Prostate gland (tissue), 2 donors: ENCODE data around the gene ROBO1. TPM values are rescaled to one million over a fixed set of nuclear protein-coding genes. Genes with fewer than 3 reads are reported as not detected.

Source experiments
- DNase-seq: peaks from one replicate; pipeline ENCODE4 v3.0.0-alpha.2; 2019; ENCODE audit warnings: low spot score
- H3K27ac ChIP-seq, 2 donors: fragments of 200-600 bp; sonication (generic); 2 replicates each; pipeline ENCODE4 v1.5.1; 2017 to 2019
- H3K27me3 ChIP-seq: fragments of 200-600 bp; sonication (generic); replicated peaks from 2 replicates; pipeline ENCODE4 v1.5.1; 2019; ENCODE audit not compliant: insufficient read depth
- H3K36me3 ChIP-seq, 2 donors: fragments of 200-600 bp; sonication (generic); 1 replicate in 1 of 2; 2 replicates in 1 of 2; pipeline versions ENCODE4 v1.5.1 to v1.8.1; 2017 to 2019
- H3K4me1 ChIP-seq: fragments of 200-600 bp; sonication (generic); replicated peaks from 2 replicates; pipeline ENCODE4 v1.5.1; 2019
- H3K4me3 ChIP-seq, 2 donors: fragments of 200-600 bp; sonication (generic); 2 replicates each; pipeline ENCODE4 v1.5.1; 2017 to 2019
- H3K9me3 ChIP-seq: fragments of 200-600 bp; sonication (generic); 2 replicates; pipeline ENCODE4 v1.5.1; 2017
- CTCF ChIP-seq, 4 experiments: fragments of 200-600 bp in 2 of 4; fragments of 450-650 bp in 2 of 4; sonication (generic) in 2 of 4; IDR thresholded peaks; 1 replicate in 3 of 4; 2 replicates in 1 of 4; pipeline ENCODE4 v1.5.1; 2016 to 2019; ENCODE audit warnings: antibody characterized with exemption in 4 of 4, mild to moderate bottlenecking in 2 of 4, moderate library complexity in 2 of 4
- POLR2A ChIP-seq: fragments of 450-650 bp; IDR thresholded peaks from one replicate; pipeline ENCODE4 v1.6.1; 2016; ENCODE audit warnings: antibody characterized with exemption, mild to moderate bottlenecking
- POLR2AphosphoS5 ChIP-seq: sonication (generic); formaldehyde crosslinking; IDR thresholded peaks from one replicate; pipeline ENCODE4 v1.6.1; 2017; ENCODE audit warnings: antibody characterized with exemption
- WGBS: methylation state at CpG from one replicate; pipeline ENCODE4 v1.1.5; 2018; 5-methylcytosine and 5-hydroxymethylcytosine counted together
- intact Hi-C: fragments of 100-400 bp; cut with DNase I; formaldehyde crosslinking; loops from one replicate; pipeline ENCODE4 v1.14.2; 2022
- total RNA-seq, 2 donors: library from RNA; depleted of rRNA; stranded (reverse); fragments of >200 nt; gene quantifications; one replicate each; pipeline ENCODE4 v1.1.0, GENCODE V29; 2016

Gene ROBO1
- total RNA-seq, 2 donors from 2014 or later: 37.6 to 50.8 TPM

DNA sequence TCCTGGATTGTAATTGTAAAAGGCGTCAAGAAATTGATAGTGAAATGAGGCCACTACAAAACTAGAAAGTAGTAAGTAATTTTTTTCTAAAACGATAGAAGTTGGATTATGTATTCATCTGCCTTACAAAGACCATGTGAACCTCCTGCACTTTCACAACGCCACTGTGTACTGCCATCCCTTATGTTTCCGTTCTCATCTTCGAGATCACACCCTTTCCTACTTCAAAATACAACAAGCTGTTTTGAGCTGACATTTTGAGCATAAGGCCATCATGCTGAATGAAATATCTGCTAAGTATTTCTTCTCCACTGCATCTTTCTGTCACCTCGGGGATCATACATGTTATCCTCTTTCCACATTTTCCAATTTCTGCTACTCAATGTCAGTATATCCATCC, 885.5 kb downstream of the ROBO1 start:
- Histone ChIP-seq H3K4me3 (no peak overlapping the region), H3K36me3 (no peaks in the 10 kb centered on the region), H3K27me3 (no peaks in the 10 kb centered on the region), H3K4me1 (no peaks in the 10 kb centered on the region), H3K27ac (no peak overlapping the region), H3K9me3 (no peaks in the 10 kb centered on the region)
- intact Hi-C loops: no loop called here
- WGBS: 96% methylated on average over 6 of the region's 6 CpGs
- no peak for DNase-seq
- no peak for TF ChIP-seq POLR2A

GRCh38 chr3:78881501-78881900, 886.3 kb downstream of the ROBO1 start:
- intact Hi-C loops: no loop called here
- Histone ChIP-seq H3K4me3 (no peak overlapping the region), H3K36me3 (no peaks in the 10 kb centered on the region), H3K9me3 (no peaks in the 10 kb centered on the region), H3K27ac (no peak overlapping the region), H3K27me3 (no peaks in the 10 kb centered on the region), H3K4me1 (no peaks in the 10 kb centered on the region)
- TF ChIP-seq CTCF (IDR thresholded peaks at IDR 0.05) (no peak), POLR2A (no peak), POLR2AphosphoS5 (no peak)
- WGBS: 93% methylated on average over 2 of the region's 2 CpGs
- DNase-seq: no peak

DNA sequence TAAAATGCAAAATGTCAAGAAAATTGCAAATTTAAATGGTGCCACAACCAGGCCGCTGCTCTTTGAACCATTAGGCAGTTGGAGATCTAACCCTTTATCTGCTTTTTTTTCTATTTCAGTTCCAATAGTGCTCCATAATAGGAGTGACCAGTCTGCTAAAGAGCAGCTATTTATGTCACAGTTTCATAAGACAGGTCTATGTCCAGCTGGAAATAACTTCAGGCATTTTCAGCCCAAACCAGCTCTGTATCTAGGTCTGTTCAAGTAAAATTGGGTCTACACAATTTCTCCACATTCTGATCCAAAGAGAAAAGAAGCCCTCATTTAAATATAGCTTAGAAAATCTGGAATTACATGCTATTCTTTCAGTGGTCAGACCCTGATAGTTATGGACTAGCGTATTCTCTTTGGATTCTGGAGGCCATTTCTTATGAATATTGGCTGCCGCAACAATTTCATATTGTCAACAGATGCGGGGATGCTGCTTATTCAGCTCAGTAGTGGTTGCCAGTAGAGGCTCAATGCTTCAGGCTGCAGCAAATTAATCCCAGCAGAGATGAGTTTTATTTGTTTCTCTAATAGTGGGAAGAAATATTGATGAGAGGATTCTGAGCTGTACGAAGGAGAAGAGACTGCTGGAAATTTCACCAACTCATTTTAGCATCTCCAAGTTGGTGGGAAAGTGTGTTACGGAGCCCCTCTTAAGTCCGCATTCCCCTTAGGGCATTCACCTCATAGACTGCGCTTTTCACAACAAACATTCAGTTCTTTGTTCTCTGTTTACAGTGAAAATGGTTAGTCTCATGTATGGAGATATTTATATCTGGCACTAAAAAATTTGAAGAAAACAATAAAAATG, 887.0 kb downstream of the ROBO1 start:
- Histone ChIP-seq H3K4me3 (no peak overlapping the region), H3K27ac (no peak overlapping the region), H3K36me3 (no peaks in the 10 kb centered on the region), H3K27me3 (no peaks in the 10 kb centered on the region), H3K4me1 (no peaks in the 10 kb centered on the region), H3K9me3 (no peaks in the 10 kb centered on the region)
- no peak for TF ChIP-seq CTCF (IDR thresholded peaks at IDR 0.05)
- no peak for TF ChIP-seq POLR2AphosphoS5
- TF ChIP-seq POLR2A: no peak
- DNase-seq: no peak
- intact Hi-C loops: no loop called here
- WGBS: 86% methylated on average over 8 of the region's 8 CpGs

- no peak overlapping the region for H3K27ac ChIP-seq
- DNase-seq: no peak
- 82% methylated on average over 7 of the region's 7 CpGs for whole genome bisulfite sequencing
- H3K9me3 ChIP-seq: no peaks in the 10 kb centered on the region
- no peaks in the 10 kb centered on the region for H3K4me1 ChIP-seq
- H3K4me3 ChIP-seq: no peak overlapping the region
- no peaks in the 10 kb centered on the region for H3K27me3 ChIP-seq
- intact Hi-C loops: no loop called here
- TF ChIP-seq POLR2AphosphoS5: no peak
- TF ChIP-seq POLR2A: no peak
- TF ChIP-seq CTCF (IDR thresholded peaks at IDR 0.05): no peak
- H3K36me3 ChIP-seq: no peaks in the 10 kb centered on the region
Measured at GRCh38 chr3:78879295-78879860, 888.4 kb downstream of the ROBO1 start.

- no peaks in the 10 kb centered on the region for H3K4me1 ChIP-seq
- intact Hi-C loops: no loop called here
- no peak overlapping the region for H3K27ac ChIP-seq
Measured at GRCh38 chr3:78878789-78879188, 889.0 kb downstream of the ROBO1 start.

More at GRCh38 chr3:78878789-78879188, 889.0 kb downstream of the ROBO1 start:
- DNase-seq: no peak
- no peaks in the 10 kb centered on the region for H3K27me3 ChIP-seq
- no peaks in the 10 kb centered on the region for H3K36me3 ChIP-seq
- 33% methylated on average over 1 of the region's 1 CpG for WGBS
- H3K9me3 ChIP-seq: no peaks in the 10 kb centered on the region
- H3K4me3 ChIP-seq: no peak overlapping the region
- no peak for TF ChIP-seq POLR2A
- TF ChIP-seq POLR2AphosphoS5: no peak
- no peak for TF ChIP-seq CTCF (IDR thresholded peaks at IDR 0.05)
